H1 (cell line): ENCODE results near the gene ARL6IP4. TPM values are rescaled to one million over a fixed set of nuclear protein-coding genes. Genes with fewer than 3 reads are reported as not detected.
"Not testable (repeated sequence)": the region's sequence is repeated elsewhere in the genome, so short reads cannot be mapped to it uniquely, and the experiment has no call there.

ENCODE experiments used
- CTCF ChIA-PET: fragments of 300-600 bp; sonication (Branson Sonifier 250); formaldehyde crosslinking; loops from one replicate; lab custom pipeline; 2021; ENCODE audit not compliant: partially characterized antibody; lab: Charles Lee
- POLR2A ChIA-PET: fragments of 300-600 bp; sonication (Branson Sonifier 250); formaldehyde crosslinking; loops from one replicate; lab custom pipeline; 2021; ENCODE audit warnings: inconsistent platforms; ENCODE audit not compliant: partially characterized antibody; lab: Charles Lee
- DNase-seq, 2 experiments: peaks; one replicate each; pipeline versions ENCODE4 v3.0.0 to v3.0.0-alpha.2; 2010 to 2022; ENCODE audit warnings: low spot score in 2 of 2, low read depth in 1 of 2, mixed read lengths in 1 of 2
- FAIRE-seq: peaks from 2 replicates; lab custom pipeline; 2011; peaks lifted over from hg19 to GRCh38; lab: Jason Lieb, UNC
- H2AFZ ChIP-seq: 2 replicates; pipeline ENCODE4 v1.8.1; 2012; ENCODE audit warnings: low read length, inconsistent platforms
- H2AK5ac ChIP-seq: 2 replicates; pipeline ENCODE4 v1.6.1; 2013; ENCODE audit warnings: low read depth, low read length
- H2BK120ac ChIP-seq: replicated peaks from 2 replicates; pipeline ENCODE3; 2013; ENCODE audit warnings: low read depth, low read length, inconsistent platforms
- H2BK12ac ChIP-seq: 2 replicates; pipeline ENCODE4 v1.6.1; 2013; ENCODE audit warnings: low read depth, low read length
- H2BK15ac ChIP-seq: 2 replicates; pipeline ENCODE4 v1.6.1; 2013; ENCODE audit warnings: low read length
- H2BK20ac ChIP-seq: 2 replicates; pipeline ENCODE4 v1.6.1; 2013; ENCODE audit warnings: low read length
- H2BK5ac ChIP-seq: 2 replicates; pipeline ENCODE4 v1.6.1; 2013; ENCODE audit warnings: low read depth, low read length
- H3K14ac ChIP-seq: 2 replicates; pipeline ENCODE4 v1.6.1; 2013; ENCODE audit warnings: inconsistent platforms; ENCODE audit not compliant: insufficient read length
- H3K18ac ChIP-seq: 2 replicates; pipeline ENCODE4 v1.6.1; 2013; ENCODE audit warnings: low read length; ENCODE audit errors: extremely low read depth
- H3K23ac ChIP-seq: 2 replicates; pipeline ENCODE4 v1.6.1; 2013; ENCODE audit warnings: inconsistent platforms; ENCODE audit not compliant: insufficient read length
- H3K23me2 ChIP-seq: 2 replicates; pipeline ENCODE4 v1.6.1; 2013; ENCODE audit warnings: low read depth, low read length
- H3K27ac ChIP-seq: 2 replicates; pipeline ENCODE4 v1.6.1; 2011; ENCODE audit warnings: low read depth, low read length, inconsistent platforms
- H3K27me3 ChIP-seq, 4 experiments: replicated peaks in 1 of 4; 1 replicate in 1 of 4; 2 replicates in 3 of 4; pipeline versions ENCODE4 v1.6.1 to v1.8.1; 2011 to 2013; ENCODE audit warnings: low read length in 3 of 4, mild to moderate bottlenecking in 3 of 4, inconsistent platforms in 2 of 4, mixed read lengths in 2 of 4, moderate library complexity in 1 of 4; ENCODE audit not compliant: control insufficient read depth in 3 of 4, insufficient read depth in 3 of 4; ENCODE audit errors: extremely low read depth in 1 of 4
- H3K36me3 ChIP-seq, 4 experiments: 2 replicates each; pipeline versions ENCODE4 v1.6.1 to v1.8.1; 2011 to 2013; ENCODE audit warnings: mild to moderate bottlenecking in 4 of 4, low read length in 3 of 4, moderate library complexity in 2 of 4, control low read depth in 1 of 4, inconsistent platforms in 1 of 4; ENCODE audit not compliant: insufficient read depth in 4 of 4, control insufficient read depth in 2 of 4
- H3K4ac ChIP-seq: replicated peaks from 2 replicates; pipeline ENCODE3; 2013; ENCODE audit warnings: low read length, low read depth, mixed read lengths, inconsistent platforms; ENCODE audit not compliant: insufficient read length
- H3K4me1 ChIP-seq, 4 experiments: replicated peaks in 1 of 4; 1 replicate in 1 of 4; 2 replicates in 3 of 4; pipeline versions ENCODE4 v1.6.1 to v1.8.1; 2011 to 2013; ENCODE audit warnings: low read length in 3 of 4, inconsistent platforms in 2 of 4, mixed read lengths in 1 of 4; ENCODE audit not compliant: insufficient read depth in 4 of 4, control insufficient read depth in 3 of 4
- H3K4me2 ChIP-seq, 2 experiments: 2 replicates each; pipeline versions ENCODE4 v1.6.1 to v1.8.1; 2011 to 2013; ENCODE audit warnings: low read depth in 2 of 2, low read length in 2 of 2, control low read depth in 1 of 2, inconsistent platforms in 1 of 2, mild to moderate bottlenecking in 1 of 2; ENCODE audit not compliant: insufficient read depth in 1 of 2
- H3K4me3 ChIP-seq, 4 experiments: fragments of 200-600, 300-600 bp in 1 of 4; sonication (generic), shearing (Covaris generic), sonication (Bioruptor Twin) in 1 of 4; 2 replicates each; pipeline versions ENCODE4 v1.5.1 to v1.8.1; 2011 to 2016; ENCODE audit warnings: low read length in 4 of 4, low read depth in 3 of 4, control low read depth in 2 of 4, inconsistent platforms in 2 of 4, mild to moderate bottlenecking in 2 of 4, mixed read lengths in 1 of 4, moderate library complexity in 1 of 4; ENCODE audit not compliant: insufficient read depth in 2 of 4; ENCODE audit errors: extremely low read depth in 1 of 4
- H3K56ac ChIP-seq: replicated peaks from 2 replicates; pipeline ENCODE3; 2013; ENCODE audit warnings: low read depth, mild to moderate bottlenecking, mixed read lengths, low read length, inconsistent platforms; ENCODE audit not compliant: insufficient read length
- H3K79me1 ChIP-seq: 2 replicates; pipeline ENCODE4 v1.6.1; 2013; ENCODE audit warnings: low read depth, low read length, control low read depth
- H3K79me2 ChIP-seq, 2 experiments: 2 replicates each; pipeline versions ENCODE4 v1.6.1 to v1.8.1; 2012 to 2013; ENCODE audit warnings: low read length in 2 of 2, mild to moderate bottlenecking in 2 of 2, inconsistent platforms in 1 of 2; ENCODE audit not compliant: insufficient read depth in 2 of 2, control insufficient read depth in 1 of 2
- H3K9ac ChIP-seq, 4 experiments: replicated peaks in 1 of 4; 1 replicate in 1 of 4; 2 replicates in 3 of 4; pipeline versions ENCODE4 v1.6.1 to v1.8.1; 2011 to 2013; ENCODE audit warnings: low read depth in 3 of 4, low read length in 3 of 4, control low read depth in 2 of 4, mild to moderate bottlenecking in 2 of 4, moderate library complexity in 2 of 4, inconsistent platforms in 1 of 4; ENCODE audit errors: extremely low read depth in 1 of 4
- H3K9me3 ChIP-seq, 2 experiments: 2 replicates each; pipeline versions ENCODE4 v1.6.1 to v1.8.1; 2012 to 2013; ENCODE audit warnings: mild to moderate bottlenecking in 2 of 2, moderate library complexity in 2 of 2, control low read depth in 1 of 2, inconsistent platforms in 1 of 2, low read depth in 1 of 2, low read length in 1 of 2, mixed read lengths in 1 of 2; ENCODE audit not compliant: insufficient read depth in 2 of 2
- H4K20me1 ChIP-seq, 2 experiments: replicated peaks in 1 of 2; 2 replicates each; pipeline versions ENCODE3 to v1.8.1; 2011 to 2013; ENCODE audit warnings: inconsistent platforms in 2 of 2, low read length in 2 of 2, mild to moderate bottlenecking in 1 of 2; ENCODE audit not compliant: insufficient read depth in 2 of 2, control insufficient read depth in 1 of 2
- H4K5ac ChIP-seq: 2 replicates; pipeline ENCODE4 v1.6.1; 2013; ENCODE audit warnings: low read length, low read depth, mixed read lengths, inconsistent platforms; ENCODE audit not compliant: insufficient read length
- H4K8ac ChIP-seq: 2 replicates; pipeline ENCODE4 v1.8.0; 2013; ENCODE audit warnings: mild to moderate bottlenecking, moderate library complexity, low read length, inconsistent platforms; ENCODE audit not compliant: insufficient read depth; ENCODE audit errors: extremely low read depth
- H4K91ac ChIP-seq: replicated peaks from 2 replicates; pipeline ENCODE3; 2013; ENCODE audit warnings: low read length, mixed read lengths, inconsistent platforms; ENCODE audit not compliant: insufficient read length
- WGBS, 2 experiments: shearing (Covaris generic) in 1 of 2; methylation state at CpG; one replicate each; pipeline versions ENCODE4 v1.1.6 to v1.1.7; 2013 to 2015; ENCODE audit warnings: low lambda C conversion rate in 2 of 2, mixed read lengths in 2 of 2, inconsistent platforms in 1 of 2, low coverage in 1 of 2, missing lambda C conversion rate in 1 of 2; ENCODE audit not compliant: insufficient replicate concordance in 2 of 2, insufficient coverage in 1 of 2, insufficient read length in 1 of 2; ENCODE audit errors: extremely low coverage in 1 of 2, missing lambda C conversion rate in 1 of 2; 5-methylcytosine and 5-hydroxymethylcytosine counted together
- polyA plus RNA-seq, 7 experiments: library from polyadenylated mRNA; depleted of rRNA in 3 of 7; stranded (reverse) in 5 of 7; unstranded in 2 of 7; fragments of >200 nt in 5 of 7; fragments of 200-250 nt in 2 of 7; gene quantifications; 1 replicate in 5 of 7; 2 replicates in 1 of 7; 4 replicates in 1 of 7; pipeline versions ENCODE4 v1.2.1 to v1.2.3, GENCODE V29; 2011 to 2013; ENCODE audit warnings: missing spikeins in 2 of 7, mixed read lengths in 2 of 7
- total RNA-seq: library from RNA; stranded (reverse); fragmentation: NEBNext Ultra II Directional; extraction: Animal tissue kit (Norgen Biotek cat#: 25700); gene quantifications from 2 replicates; pipeline ENCODE4 v1.2.1, GENCODE V29; 2021

ARL6IP4 gene
- total and polyA plus RNA-seq, 2 of the 8 experiments (the other 6 are each of a cell fraction or from before 2014, with no cell fraction given) = 76.4 to 109 TPM

DNA sequence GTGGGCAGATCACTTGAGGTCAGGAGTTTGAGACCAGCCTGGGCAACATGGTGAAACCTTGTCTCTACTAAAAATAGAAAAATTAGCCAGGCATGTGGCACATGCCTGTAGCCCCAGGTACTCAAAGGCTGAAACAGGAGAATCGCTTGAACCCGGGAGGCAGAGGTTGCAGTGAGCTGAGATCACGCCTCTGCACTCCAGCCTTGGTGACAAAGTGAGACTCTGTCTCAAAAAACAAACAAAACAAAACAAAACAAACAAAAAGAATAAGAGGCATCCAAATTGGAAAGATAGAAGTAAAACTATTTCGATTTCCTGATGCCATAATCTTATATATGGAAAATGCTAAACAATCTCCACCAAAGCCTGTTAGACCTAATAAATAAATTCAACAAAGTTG lies 34.0 kb downstream of the ARL6IP4 start:
- H3K27ac ChIP-seq, H4K5ac ChIP-seq, H3K23me2 ChIP-seq, H3K36me3 ChIP-seq, H2BK5ac ChIP-seq, H3K4ac ChIP-seq, CTCF ChIA-PET, H3K79me1 ChIP-seq, H4K20me1 ChIP-seq, H3K9me3 ChIP-seq, H3K56ac ChIP-seq, H3K14ac ChIP-seq, H2BK20ac ChIP-seq, FAIRE-seq, H2AFZ ChIP-seq, H4K91ac ChIP-seq, H3K4me2 ChIP-seq, H2BK15ac ChIP-seq, H3K27me3 ChIP-seq, H2BK120ac ChIP-seq, H3K4me3 ChIP-seq, H3K18ac ChIP-seq, H2BK12ac ChIP-seq, H3K79me2 ChIP-seq, H2AK5ac ChIP-seq, H3K9ac ChIP-seq, DNase-seq, H4K8ac ChIP-seq, H3K23ac ChIP-seq, H3K4me1 ChIP-seq: not testable (repeated sequence)
- POLR2A ChIA-PET = interaction anchor here (1.3 kb wide), 1 partner anchor 31 kb away, joined by 3 read pairs; no protein-coding TSS in a partner anchor
- WGBS, 2 experiments = 89% methylated on average over 4 of the region's 4 CpGs; no CpG with 5 or more reads in 1 of the 2 experiments
